H9 (cell line): ENCODE data around the gene COMT. TPM values are rescaled to one million over a fixed set of nuclear protein-coding genes. Genes with fewer than 3 reads are reported as not detected.

Experiments used
- DNase-seq: peaks from one replicate; pipeline ENCODE4 v3.0.0-alpha.2; 2017
- H2AFZ ChIP-seq: one replicate; pipeline ENCODE4 v1.6.1; 2013; ENCODE audit warnings: mild to moderate bottlenecking, low read length, control low read depth, moderate library complexity
- H2AK5ac ChIP-seq: 2 replicates; pipeline ENCODE4 v1.6.1; 2013; ENCODE audit warnings: low read length, control low read depth, mixed read lengths; ENCODE audit not compliant: insufficient read length
- H2BK120ac ChIP-seq: one replicate; pipeline ENCODE4 v1.6.1; 2013; ENCODE audit warnings: low read depth, mild to moderate bottlenecking, low read length, control low read depth, inconsistent platforms; ENCODE audit not compliant: poor library complexity, severe bottlenecking
- H2BK12ac ChIP-seq: 2 replicates; pipeline ENCODE4 v1.6.1; 2013; ENCODE audit warnings: low read length, control low read depth, mixed read lengths, low read depth; ENCODE audit not compliant: insufficient read length
- H2BK15ac ChIP-seq: 2 replicates; pipeline ENCODE4 v1.6.1; 2013; ENCODE audit warnings: low read depth, low read length, control low read depth
- H2BK20ac ChIP-seq: one replicate; pipeline ENCODE4 v1.6.1; 2013; ENCODE audit warnings: low read depth, mild to moderate bottlenecking, low read length, control low read depth, inconsistent platforms; ENCODE audit not compliant: poor library complexity, severe bottlenecking
- H2BK5ac ChIP-seq: 2 replicates; pipeline ENCODE4 v1.6.1; 2013; ENCODE audit warnings: low read length, control low read depth, mixed read lengths; ENCODE audit not compliant: insufficient read length
- H3K14ac ChIP-seq: 2 replicates; pipeline ENCODE4 v1.6.1; 2013; ENCODE audit warnings: low read length, control low read depth; ENCODE audit not compliant: insufficient read depth
- H3K18ac ChIP-seq: 2 replicates; pipeline ENCODE4 v1.6.1; 2013; ENCODE audit warnings: low read depth, mild to moderate bottlenecking, mixed read lengths, low read length, control low read depth; ENCODE audit not compliant: insufficient read length
- H3K23ac ChIP-seq: 2 replicates; pipeline ENCODE4 v1.6.1; 2013; ENCODE audit warnings: low read length, control low read depth, mixed read lengths, low read depth; ENCODE audit not compliant: insufficient read length
- H3K23me2 ChIP-seq: 2 replicates; pipeline ENCODE4 v1.6.1; 2013; ENCODE audit warnings: low read depth, mild to moderate bottlenecking, mixed read lengths, low read length, control low read depth; ENCODE audit not compliant: insufficient read length, poor library complexity, severe bottlenecking
- H3K27ac ChIP-seq: 2 replicates; pipeline ENCODE4 v1.5.1; 2013; ENCODE audit warnings: low read length, control low read depth, mixed read lengths, low read depth; ENCODE audit not compliant: insufficient read length
- H3K27me3 ChIP-seq: 2 replicates; pipeline ENCODE4 v1.6.1; 2013; ENCODE audit warnings: low read length, control low read depth, inconsistent platforms; ENCODE audit not compliant: insufficient read depth
- H3K4ac ChIP-seq: 2 replicates; pipeline ENCODE4 v1.6.1; 2013; ENCODE audit warnings: low read depth, mild to moderate bottlenecking, control low read depth, inconsistent platforms, low read length, moderate library complexity
- H3K4me1 ChIP-seq: 2 replicates; pipeline ENCODE4 v1.6.1; 2013; ENCODE audit warnings: low read length, control low read depth, inconsistent platforms; ENCODE audit not compliant: insufficient read depth
- H3K4me2 ChIP-seq: 2 replicates; pipeline ENCODE4 v1.6.1; 2013; ENCODE audit warnings: low read length, control low read depth, mixed read lengths; ENCODE audit not compliant: insufficient read length, insufficient read depth
- H3K56ac ChIP-seq: 2 replicates; pipeline ENCODE4 v1.6.1; 2013; ENCODE audit warnings: low read depth, mild to moderate bottlenecking, mixed read lengths, low read length, control low read depth; ENCODE audit not compliant: insufficient read length
- H3K79me1 ChIP-seq: 2 replicates; pipeline ENCODE4 v1.6.1; 2013; ENCODE audit warnings: low read depth, mild to moderate bottlenecking, moderate library complexity, low read length, control low read depth, inconsistent platforms; ENCODE audit not compliant: insufficient read depth, poor library complexity, severe bottlenecking
- H3K79me2 ChIP-seq: 2 replicates; pipeline ENCODE4 v1.6.1; 2013; ENCODE audit warnings: low read length, control low read depth, inconsistent platforms; ENCODE audit not compliant: insufficient read depth
- H3K9ac ChIP-seq: 2 replicates; pipeline ENCODE4 v1.6.1; 2013; ENCODE audit warnings: low read length, control low read depth, mixed read lengths; ENCODE audit not compliant: insufficient read length; ENCODE audit errors: extremely low read depth
- H3K9me3 ChIP-seq: one replicate; pipeline ENCODE4 v1.6.1; 2013; ENCODE audit warnings: low read depth, low read length, inconsistent platforms; ENCODE audit not compliant: control insufficient read depth
- H3T11ph ChIP-seq: one replicate; pipeline ENCODE4 v1.6.1; 2013; ENCODE audit warnings: mild to moderate bottlenecking, low read length, control low read depth, inconsistent platforms
- H4K20me1 ChIP-seq: one replicate; pipeline ENCODE4 v1.6.1; 2013; ENCODE audit not compliant: control insufficient read depth, insufficient read length, insufficient read depth
- H4K5ac ChIP-seq: 2 replicates; pipeline ENCODE4 v1.6.1; 2013; ENCODE audit warnings: low read depth, mild to moderate bottlenecking, mixed read lengths, low read length, control low read depth; ENCODE audit not compliant: insufficient read length
- H4K8ac ChIP-seq: replicated peaks from 2 replicates; pipeline ENCODE4 v1.6.1; 2013; ENCODE audit warnings: low read length, control low read depth, mixed read lengths, low read depth; ENCODE audit not compliant: insufficient read length
- H4K91ac ChIP-seq: 2 replicates; pipeline ENCODE4 v1.6.1; 2013; ENCODE audit warnings: low read depth, mild to moderate bottlenecking, moderate library complexity, mixed read lengths, low read length, control low read depth; ENCODE audit not compliant: insufficient read length
- H3K27ac Mint-ChIP-seq, 3 experiments: 2 replicates in 2 of 3; 3 replicates in 1 of 3; pipeline ENCODE4 v1.8.0; 2020 to 2021; ENCODE audit warnings: mixed read lengths in 3 of 3, mild to moderate bottlenecking in 1 of 3, moderate library complexity in 1 of 3
- H3K27me3 Mint-ChIP-seq: 2 replicates; pipeline ENCODE4 v1.8.0; 2021; ENCODE audit warnings: low read depth, mild to moderate bottlenecking, moderate library complexity, mixed read lengths
- H3K36me3 Mint-ChIP-seq, 3 experiments: 2 replicates in 2 of 3; 3 replicates in 1 of 3; pipeline ENCODE4 v1.8.0; 2020 to 2021; ENCODE audit warnings: low read depth in 3 of 3, mixed read lengths in 3 of 3; ENCODE audit not compliant: insufficient read depth in 1 of 3
- H3K4me1 Mint-ChIP-seq, 2 experiments: 2 replicates each; pipeline ENCODE4 v1.8.0; 2020; ENCODE audit warnings: mixed read lengths in 2 of 2
- H3K4me3 Mint-ChIP-seq, 2 experiments: 2 replicates in 1 of 2; 3 replicates in 1 of 2; pipeline ENCODE4 v1.8.0; 2020 to 2021; ENCODE audit warnings: mild to moderate bottlenecking in 2 of 2, mixed read lengths in 2 of 2, moderate library complexity in 1 of 2
- H3K9me3 Mint-ChIP-seq, 2 experiments: 2 replicates in 1 of 2; 3 replicates in 1 of 2; pipeline ENCODE4 v1.8.0; 2020; ENCODE audit warnings: mild to moderate bottlenecking in 2 of 2, mixed read lengths in 2 of 2, moderate library complexity in 1 of 2
- CTCF ChIP-seq: fragments of 200-600 bp; sonication (generic); conservative IDR thresholded peaks from 3 replicates; pipeline ENCODE4 v1.8.0; 2021; ENCODE audit warnings: antibody characterized with exemption, mild to moderate bottlenecking
- WGBS: extraction: QIAGEN DNeasy Blood & Tissue Kit; methylation state at CpG from one replicate; pipeline ENCODE4 v1.1.7; 2013; ENCODE audit warnings: missing lambda C conversion rate, low lambda C conversion rate, mixed read lengths; ENCODE audit not compliant: insufficient read length; ENCODE audit errors: extremely low coverage; 5-methylcytosine and 5-hydroxymethylcytosine counted together
- total RNA-seq: library from RNA; stranded (reverse); gene quantifications from 2 replicates; pipeline ENCODE4 v1.2.1, GENCODE V29; 2021

Gene COMT
- total RNA-seq, 1 experiment from 2014 or later: 42.2 TPM

- no peak overlapping the region for H3K4me2 ChIP-seq
- H3K14ac ChIP-seq: no peak overlapping the region
- no peak overlapping the region for H3K18ac ChIP-seq
- no peaks in the 10 kb centered on the region for H3K4me1 ChIP-seq
- no peak overlapping the region for H3K56ac ChIP-seq
- H2BK120ac ChIP-seq: no peak overlapping the region
- H4K8ac ChIP-seq: no peak overlapping the region
- peaks cover 5% of the 10 kb centered on the region for H3K9me3 ChIP-seq
- no peak overlapping the region for H3K9ac ChIP-seq
- no peak overlapping the region for H2AK5ac ChIP-seq
- Mint-ChIP-seq H3K27me3 (no peaks in the 10 kb centered on the region), H3K4me1 (peaks cover 0 to 2% of the 10 kb centered on the region in 2 experiments; a peak in 2 of 4 replicates), H3K27ac (no peak overlapping the region), H3K36me3 (peaks cover 0 to 27% (median 21%) of the 10 kb centered on the region in 3 experiments; a peak in 5 of 7 replicates), H3K4me3 (no peak overlapping the region), H3K9me3 (peaks cover 0 to 4% of the 10 kb centered on the region in 2 experiments; a peak in 1 of 5 replicates)
- H2BK20ac ChIP-seq: no peak overlapping the region
- TF ChIP-seq CTCF: no peak
- no peak overlapping the region for H3T11ph ChIP-seq
- H4K5ac ChIP-seq: no peak overlapping the region
- no CpG with 5 or more reads among the region's 7 CpGs for WGBS
- no peaks in the 10 kb centered on the region for H3K79me1 ChIP-seq
- H2AFZ ChIP-seq: no peak overlapping the region
- no peak overlapping the region for H2BK12ac ChIP-seq
- no peaks in the 10 kb centered on the region for H4K20me1 ChIP-seq
- H3K23me2 ChIP-seq: no peaks in the 10 kb centered on the region
- no peaks in the 10 kb centered on the region for H3K79me2 ChIP-seq
- H3K27ac ChIP-seq: no peak overlapping the region
- no peak overlapping the region for H3K4ac ChIP-seq
- no peaks in the 10 kb centered on the region for H3K27me3 ChIP-seq
- H2BK5ac ChIP-seq: no peak overlapping the region
- H4K91ac ChIP-seq: no peak overlapping the region
- H3K23ac ChIP-seq: no peak overlapping the region
- no peak for DNase-seq
- H2BK15ac ChIP-seq: no peak overlapping the region
These were observed 24.6 kb upstream of the COMT start for GRCh38 chr22:19916941-19917340.
